B cell (primary cell): ENCODE data around the gene PNPLA1. TPM values are rescaled to one million over a fixed set of nuclear protein-coding genes. Genes with fewer than 3 reads are reported as not detected.

Experiments used
- ATAC-seq: fragments of 200-7000 bp; cut with Tn5 transposase; one replicate; pipeline ENCODE4 v1.10.0; 2021; ENCODE audit warnings: low read depth, mild to moderate bottlenecking, moderate number of reproducible peaks, moderate library complexity
- CTCF ChIA-PET: fragments of 350-600 bp; sonication (Branson Sonifier 250); formaldehyde crosslinking; loops from one replicate; lab custom pipeline; 2021; ENCODE audit warnings: antibody characterized with exemption, inconsistent platforms; lab: Charles Lee
- POLR2A ChIA-PET: fragments of 350-600 bp; sonication (Branson Sonifier 250); formaldehyde crosslinking; loops from one replicate; lab custom pipeline; 2021; ENCODE audit warnings: antibody characterized with exemption; lab: Charles Lee
- DNase-seq: peaks from one replicate; pipeline ENCODE4 v3.0.0; 2013
- H2AFZ ChIP-seq: 2 replicates; pipeline ENCODE4 v1.6.1; 2012; ENCODE audit warnings: mild to moderate bottlenecking, low read depth, low read length; ENCODE audit not compliant: insufficient read depth, poor library complexity, severe bottlenecking
- H3K27ac ChIP-seq, 2 donors: 1 replicate in 1 of 2; 2 replicates in 1 of 2; pipeline ENCODE4 v1.5.1; 2012 to 2013; ENCODE audit warnings: low read length in 2 of 2, mild to moderate bottlenecking in 2 of 2, moderate library complexity in 1 of 2
- H3K27me3 ChIP-seq, 4 experiments: fragments of 200-600 bp in 1 of 4; sonication (generic) in 1 of 4; replicated peaks in 1 of 4; 1 replicate in 2 of 4; 2 replicates in 2 of 4; pipeline versions ENCODE4 v1.6.1 to v1.7.0; 2013 to 2016; ENCODE audit warnings: low read length in 3 of 4, mild to moderate bottlenecking in 2 of 4, mixed read lengths in 1 of 4, moderate library complexity in 1 of 4; ENCODE audit not compliant: insufficient read depth in 4 of 4, control insufficient read depth in 3 of 4; ENCODE audit errors: control extremely low read depth in 1 of 4
- H3K36me3 ChIP-seq, 2 experiments: replicated peaks in 1 of 2; 1 replicate in 1 of 2; 2 replicates in 1 of 2; pipeline versions ENCODE4 v1.6.1 to v1.7.1; 2013; ENCODE audit warnings: low read length in 1 of 2; ENCODE audit not compliant: insufficient read depth in 2 of 2, control insufficient read depth in 1 of 2; ENCODE audit errors: control extremely low read depth in 1 of 2, extremely low read depth in 1 of 2
- H3K4me1 ChIP-seq, 2 donors: fragments of 200-600 bp in 1 of 2; sonication (generic) in 1 of 2; 1 replicate in 1 of 2; 2 replicates in 1 of 2; pipeline versions ENCODE4 v1.5.1 to v1.6.1; 2013 to 2017; ENCODE audit warnings: low read length in 2 of 2; ENCODE audit not compliant: control insufficient read depth in 2 of 2, insufficient read depth in 2 of 2
- H3K4me2 ChIP-seq: replicated peaks from 2 replicates; pipeline ENCODE3; 2012; ENCODE audit warnings: mild to moderate bottlenecking, low read depth, low read length; ENCODE audit not compliant: poor library complexity, severe bottlenecking
- H3K4me3 ChIP-seq, 5 experiments: fragments of 200-600 bp in 1 of 5; sonication (generic) in 1 of 5; 1 replicate in 3 of 5; 2 replicates in 2 of 5; pipeline versions ENCODE4 v1.5.1 to v1.7.0; 2011 to 2016; ENCODE audit warnings: low read length in 4 of 5, mild to moderate bottlenecking in 4 of 5, low read depth in 2 of 5, control low read depth in 1 of 5, moderate library complexity in 1 of 5; ENCODE audit not compliant: insufficient read depth in 1 of 5; ENCODE audit errors: control extremely low read depth in 1 of 5, extremely low read depth in 1 of 5
- H3K79me2 ChIP-seq: fragments of 200-600 bp; sonication (generic); one replicate; pipeline ENCODE4 v1.6.0; 2016; ENCODE audit warnings: low read length; ENCODE audit not compliant: control insufficient read depth, insufficient read depth
- H3K9ac ChIP-seq: fragments of 200-600 bp; sonication (generic); 2 replicates; pipeline ENCODE4 v1.6.1; 2017; ENCODE audit warnings: mild to moderate bottlenecking, low read length, moderate library complexity
- H3K9me3 ChIP-seq, 3 donors: one replicate each; pipeline versions ENCODE4 v1.6.1 to v1.7.1; 2013; ENCODE audit warnings: low read length in 2 of 3; ENCODE audit not compliant: control insufficient read depth in 2 of 3, insufficient read depth in 1 of 3; ENCODE audit errors: control extremely low read depth in 1 of 3
- H4K20me1 ChIP-seq: 2 replicates; pipeline ENCODE4 v1.6.0; 2012; ENCODE audit warnings: mild to moderate bottlenecking, low read length; ENCODE audit not compliant: insufficient read depth, control insufficient read depth, poor library complexity, severe bottlenecking
- H3K27ac Mint-ChIP-seq: one replicate; pipeline ENCODE4 v1.8.0; 2021; ENCODE audit warnings: mixed read lengths
- H3K27me3 Mint-ChIP-seq: one replicate; pipeline ENCODE4 v1.8.0; 2021; ENCODE audit warnings: mixed read lengths
- H3K4me1 Mint-ChIP-seq: one replicate; pipeline ENCODE4 v1.8.0; 2021; ENCODE audit warnings: mixed read lengths
- H3K4me3 Mint-ChIP-seq: one replicate; pipeline ENCODE4 v1.8.0; 2021; ENCODE audit warnings: mixed read lengths
- H3K9me3 Mint-ChIP-seq: one replicate; pipeline ENCODE4 v1.8.0; 2022; ENCODE audit warnings: mixed read lengths; ENCODE audit not compliant: insufficient read depth
- CTCF ChIP-seq: fragments of 200-600 bp; IDR thresholded peaks from one replicate; pipeline ENCODE4 v1.8.0; 2022; ENCODE audit warnings: antibody characterized with exemption, mild to moderate bottlenecking
- EZH2 ChIP-seq: IDR thresholded peaks from 2 replicates; pipeline ENCODE4 v1.6.1; 2012; ENCODE audit warnings: borderline replicate concordance, low read depth, mild to moderate bottlenecking, moderate library complexity, low read length; ENCODE audit not compliant: insufficient read depth, poor library complexity, severe bottlenecking
- WGBS: methylation state at CpG from one replicate; pipeline ENCODE4 v1.1.5; 2013; ENCODE audit warnings: missing lambda C conversion rate; ENCODE audit not compliant: insufficient coverage; 5-methylcytosine and 5-hydroxymethylcytosine counted together
- intact Hi-C: fragments of 100-400 bp; cut with micrococcal nuclease; formaldehyde crosslinking; loops from one replicate; pipeline ENCODE4 v1.10.0; 2022
- polyA plus RNA-seq: library from polyadenylated mRNA; depleted of rRNA; stranded (reverse); fragments of >200 nt; gene quantifications from 2 replicates; pipeline ENCODE4 v1.2.3, GENCODE V29; 2012
- total RNA-seq, 2 donors: library from RNA; stranded (reverse); fragments of 120-200 nt in 1 of 2; gene quantifications; 1 replicate in 1 of 2; 2 replicates in 1 of 2; pipeline versions ENCODE4 v1.2.3 to v1.2.4, GENCODE V29; 2013 to 2022

Gene PNPLA1
- total and polyA plus RNA-seq, 2 donors (not counting 1 experiment from before 2014, with no cell fraction given): 0.12 TPM; not detected in 1

GRCh38 chr6:36343109-36343680 lies 73.3 kb downstream of the PNPLA1 start:
- H3K9me3 Mint-ChIP-seq: no peaks in the 10 kb centered on the region
- no peaks in the 10 kb centered on the region for H4K20me1 ChIP-seq
- peaks cover 13% of the 10 kb centered on the region for H3K27me3 Mint-ChIP-seq
- H3K27ac ChIP-seq: no peak overlapping the region
- DNase-seq (no peak), ATAC-seq (no peak)
- H3K9me3 ChIP-seq: peaks cover 0 to 2% (median 0%) of the 10 kb centered on the region in 3 donors
- intact Hi-C loops: loop anchor here (5.0 kb wide), 1 partner anchor 316 kb away; the partner anchor contains the start of gene MAPK14
- WGBS: 94% methylated on average over 4 of the region's 5 CpGs
- H3K36me3 ChIP-seq: no peaks in the 10 kb centered on the region
- POLR2A ChIA-PET: no interaction called here
- no peak overlapping the region for H3K4me2 ChIP-seq
- H3K4me3 ChIP-seq: no peak overlapping the region
- CTCF ChIA-PET: interaction anchor here (1.4 to 4.2 kb wide), 3 partner anchors 15 to 18 kb away, joined by 6 to 32 read pairs (median 8); no protein-coding TSS in a partner anchor
- H3K4me3 Mint-ChIP-seq: no peak overlapping the region
- no peak for TF ChIP-seq CTCF
- no peak for TF ChIP-seq EZH2
- H3K4me1 Mint-ChIP-seq: peaks cover 7% of the 10 kb centered on the region
- peaks cover 0 to 7% (median 0%) of the 10 kb centered on the region in 4 experiments for H3K27me3 ChIP-seq
- no peak overlapping the region for H2AFZ ChIP-seq
- peaks cover 5 to 9% of the 10 kb centered on the region in 2 donors for H3K4me1 ChIP-seq
- no peaks in the 10 kb centered on the region for H3K79me2 ChIP-seq
- H3K27ac Mint-ChIP-seq: no peak overlapping the region
- H3K9ac ChIP-seq: no peak overlapping the region
